ENCODE results near the gene ERP29.

The ERP29 gene

DNA sequence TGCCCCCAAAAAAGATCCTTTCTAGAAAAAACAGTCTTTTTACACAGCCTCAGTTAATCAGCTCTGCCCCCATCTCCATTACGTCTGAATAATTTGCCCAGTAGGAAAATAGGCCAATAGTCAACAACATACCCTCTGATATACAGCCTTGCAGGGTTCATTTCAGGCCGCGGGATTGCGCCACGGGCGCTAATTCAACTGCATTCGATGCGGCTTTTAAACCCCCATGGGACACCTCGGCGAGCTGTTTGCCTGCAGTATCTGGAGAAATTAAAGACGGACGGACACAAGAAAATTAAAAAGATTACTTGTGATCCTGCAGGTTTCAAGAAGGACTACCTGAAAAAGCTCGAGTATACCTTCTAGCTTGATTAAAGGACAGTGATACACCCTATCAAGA is 36.1 kb downstream of the ERP29 start:
- no peak for DNase-seq

- no peak for DNase-seq
Measured at GRCh38 chr12:112061137-112061536, 47.9 kb downstream of the ERP29 start.

DNA sequence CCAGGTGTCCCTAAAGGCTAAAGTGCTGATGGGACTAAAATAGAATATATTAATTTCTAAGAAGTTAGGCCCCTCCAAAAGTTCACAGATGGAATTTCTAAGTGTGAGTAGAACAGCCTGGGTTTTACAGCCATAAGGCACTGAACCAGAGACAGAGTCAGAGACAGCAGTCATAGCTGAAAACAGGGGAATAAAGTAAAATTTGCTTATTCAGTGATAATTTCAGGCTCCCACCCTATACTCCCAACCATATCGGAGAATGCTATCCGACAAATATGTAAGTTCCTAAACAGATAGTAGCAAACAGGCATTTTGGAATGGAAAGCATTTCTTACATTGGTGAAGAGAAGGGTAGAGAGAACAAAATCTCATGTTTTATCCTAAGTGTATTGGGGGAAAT is 50.0 kb downstream of the ERP29 start:
- no peak for DNase-seq

- DNase-seq = no peak
Measured at GRCh38 chr12:112066566-112066965, 53.3 kb downstream of the ERP29 start.

Measured in NCI-H748 treated with DMSO at 0.1 percent for 48 hours (cell line).